ENCODE measurements around the gene QSOX2.

Gene QSOX2

GRCh38 chr9:136191099-136191959 is 54.3 kb downstream of the QSOX2 start:
- no peak overlapping the region for H3K27ac ChIP-seq (ENCODE audit: insufficient read depth, low read length, poor library complexity, severe bottlenecking)
- H3K9me3 ChIP-seq (ENCODE audit: control insufficient read depth, low read length): no peaks in the 10 kb centered on the region
- no peaks in the 10 kb centered on the region for H3K4me1 ChIP-seq (ENCODE audit: control insufficient read depth, insufficient read depth, low read length, poor library complexity, severe bottlenecking)
- no peak for DNase-seq
- H3K27me3 ChIP-seq (replicated peaks; ENCODE audit: control insufficient read depth, insufficient read depth, low read length, poor library complexity, severe bottlenecking): peaks cover 42% of the 10 kb centered on the region
- no peaks in the 10 kb centered on the region for H3K36me3 ChIP-seq (ENCODE audit: control insufficient read depth, insufficient read depth, low read length)
- H3K4me3 ChIP-seq (ENCODE audit: insufficient read depth, low read depth, low read length, poor library complexity, severe bottlenecking): no peak overlapping the region

- Histone ChIP-seq H3K4me3 (ENCODE audit: insufficient read depth, low read depth, low read length, poor library complexity, severe bottlenecking) (no peak overlapping the region), H3K27ac (ENCODE audit: insufficient read depth, low read length, poor library complexity, severe bottlenecking) (no peak overlapping the region), H3K4me1 (ENCODE audit: control insufficient read depth, insufficient read depth, low read length, poor library complexity, severe bottlenecking) (no peaks in the 10 kb centered on the region), H3K36me3 (ENCODE audit: control insufficient read depth, insufficient read depth, low read length) (no peaks in the 10 kb centered on the region), H3K27me3 (replicated peaks; ENCODE audit: control insufficient read depth, insufficient read depth, low read length, poor library complexity, severe bottlenecking) (peaks cover 36% of the 10 kb centered on the region), H3K9me3 (ENCODE audit: control insufficient read depth, low read length) (no peaks in the 10 kb centered on the region)
- no peak for DNase-seq
These were observed 55.0 kb downstream of the QSOX2 start for GRCh38 chr9:136190656-136191055.

GRCh38 chr9:136190237-136190601 is 55.4 kb downstream of the QSOX2 start:
- Histone ChIP-seq H3K4me3 (ENCODE audit: insufficient read depth, low read depth, low read length, poor library complexity, severe bottlenecking) (no peak overlapping the region), H3K9me3 (ENCODE audit: control insufficient read depth, low read length) (no peaks in the 10 kb centered on the region), H3K4me1 (ENCODE audit: control insufficient read depth, insufficient read depth, low read length, poor library complexity, severe bottlenecking) (no peaks in the 10 kb centered on the region), H3K36me3 (ENCODE audit: control insufficient read depth, insufficient read depth, low read length) (no peaks in the 10 kb centered on the region), H3K27me3 (replicated peaks; ENCODE audit: control insufficient read depth, insufficient read depth, low read length, poor library complexity, severe bottlenecking) (peaks cover 39% of the 10 kb centered on the region), H3K27ac (ENCODE audit: insufficient read depth, low read length, poor library complexity, severe bottlenecking) (no peak overlapping the region)
- no peak for DNase-seq

- H3K36me3 ChIP-seq (ENCODE audit: control insufficient read depth, insufficient read depth, low read length): no peaks in the 10 kb centered on the region
- H3K4me1 ChIP-seq (ENCODE audit: control insufficient read depth, insufficient read depth, low read length, poor library complexity, severe bottlenecking): no peaks in the 10 kb centered on the region
- no peak overlapping the region for H3K27ac ChIP-seq (ENCODE audit: insufficient read depth, low read length, poor library complexity, severe bottlenecking)
- no peak for DNase-seq
- H3K4me3 ChIP-seq (ENCODE audit: insufficient read depth, low read depth, low read length, poor library complexity, severe bottlenecking): no peak overlapping the region
- H3K9me3 ChIP-seq (ENCODE audit: control insufficient read depth, low read length): no peaks in the 10 kb centered on the region
- H3K27me3 ChIP-seq (replicated peaks; ENCODE audit: control insufficient read depth, insufficient read depth, low read length, poor library complexity, severe bottlenecking): peaks cover 38% of the 10 kb centered on the region
These were observed 56.0 kb downstream of the QSOX2 start for GRCh38 chr9:136189394-136190236.

GRCh38 chr9:136187683-136188586 is 57.7 kb downstream of the QSOX2 start:
- Histone ChIP-seq H3K4me1 (ENCODE audit: control insufficient read depth, insufficient read depth, low read length, poor library complexity, severe bottlenecking) (no peaks in the 10 kb centered on the region), H3K36me3 (ENCODE audit: control insufficient read depth, insufficient read depth, low read length) (no peaks in the 10 kb centered on the region), H3K27me3 (replicated peaks; ENCODE audit: control insufficient read depth, insufficient read depth, low read length, poor library complexity, severe bottlenecking) (peaks cover 28% of the 10 kb centered on the region), H3K9me3 (ENCODE audit: control insufficient read depth, low read length) (no peaks in the 10 kb centered on the region), H3K27ac (ENCODE audit: insufficient read depth, low read length, poor library complexity, severe bottlenecking) (no peak overlapping the region), H3K4me3 (ENCODE audit: insufficient read depth, low read depth, low read length, poor library complexity, severe bottlenecking) (no peak overlapping the region)
- no peak for DNase-seq

- H3K4me3 ChIP-seq (ENCODE audit: insufficient read depth, low read depth, low read length, poor library complexity, severe bottlenecking): no peak overlapping the region
- no peak for DNase-seq
- H3K27me3 ChIP-seq (replicated peaks; ENCODE audit: control insufficient read depth, insufficient read depth, low read length, poor library complexity, severe bottlenecking): peaks cover 21% of the 10 kb centered on the region
- H3K4me1 ChIP-seq (ENCODE audit: control insufficient read depth, insufficient read depth, low read length, poor library complexity, severe bottlenecking): no peaks in the 10 kb centered on the region
- no peaks in the 10 kb centered on the region for H3K9me3 ChIP-seq (ENCODE audit: control insufficient read depth, low read length)
- no peaks in the 10 kb centered on the region for H3K36me3 ChIP-seq (ENCODE audit: control insufficient read depth, insufficient read depth, low read length)
- H3K27ac ChIP-seq (ENCODE audit: insufficient read depth, low read length, poor library complexity, severe bottlenecking): no peak overlapping the region
These were observed 58.4 kb downstream of the QSOX2 start for GRCh38 chr9:136187197-136187596.

- H3K27me3 ChIP-seq (replicated peaks; ENCODE audit: control insufficient read depth, insufficient read depth, low read length, poor library complexity, severe bottlenecking): peaks cover 13% of the 10 kb centered on the region
These were observed 59.2 kb downstream of the QSOX2 start for GRCh38 chr9:136186386-136186785.

GRCh38 chr9:136185596-136186366 is 59.8 kb downstream of the QSOX2 start:
- Histone ChIP-seq H3K36me3 (ENCODE audit: control insufficient read depth, insufficient read depth, low read length) (no peaks in the 10 kb centered on the region), H3K27me3 (replicated peaks; ENCODE audit: control insufficient read depth, insufficient read depth, low read length, poor library complexity, severe bottlenecking) (peaks cover 7% of the 10 kb centered on the region), H3K9me3 (ENCODE audit: control insufficient read depth, low read length) (no peaks in the 10 kb centered on the region), H3K27ac (ENCODE audit: insufficient read depth, low read length, poor library complexity, severe bottlenecking) (no peak overlapping the region), H3K4me1 (ENCODE audit: control insufficient read depth, insufficient read depth, low read length, poor library complexity, severe bottlenecking) (no peaks in the 10 kb centered on the region), H3K4me3 (ENCODE audit: insufficient read depth, low read depth, low read length, poor library complexity, severe bottlenecking) (no peak overlapping the region)
- DNase-seq: no peak

More at GRCh38 chr9:136186386-136186785, 59.2 kb downstream of the QSOX2 start:
- DNase-seq: no peak
- no peak overlapping the region for H3K4me3 ChIP-seq (ENCODE audit: insufficient read depth, low read depth, low read length, poor library complexity, severe bottlenecking)
- H3K36me3 ChIP-seq (ENCODE audit: control insufficient read depth, insufficient read depth, low read length): no peaks in the 10 kb centered on the region
- no peaks in the 10 kb centered on the region for H3K4me1 ChIP-seq (ENCODE audit: control insufficient read depth, insufficient read depth, low read length, poor library complexity, severe bottlenecking)
- H3K27ac ChIP-seq (ENCODE audit: insufficient read depth, low read length, poor library complexity, severe bottlenecking): no peak overlapping the region
- no peaks in the 10 kb centered on the region for H3K9me3 ChIP-seq (ENCODE audit: control insufficient read depth, low read length)

- no peak overlapping the region for H3K4me3 ChIP-seq (ENCODE audit: insufficient read depth, low read depth, low read length, poor library complexity, severe bottlenecking)
These were observed 60.5 kb downstream of the QSOX2 start for GRCh38 chr9:136185066-136185465.

More at GRCh38 chr9:136185066-136185465, 60.5 kb downstream of the QSOX2 start:
- Histone ChIP-seq H3K9me3 (ENCODE audit: control insufficient read depth, low read length) (no peaks in the 10 kb centered on the region), H3K27ac (ENCODE audit: insufficient read depth, low read length, poor library complexity, severe bottlenecking) (no peak overlapping the region), H3K4me1 (ENCODE audit: control insufficient read depth, insufficient read depth, low read length, poor library complexity, severe bottlenecking) (no peaks in the 10 kb centered on the region), H3K36me3 (ENCODE audit: control insufficient read depth, insufficient read depth, low read length) (no peaks in the 10 kb centered on the region), H3K27me3 (replicated peaks; ENCODE audit: control insufficient read depth, insufficient read depth, low read length, poor library complexity, severe bottlenecking) (peaks cover 5% of the 10 kb centered on the region)
- DNase-seq: no peak
